Activated gamma-delta T cell (primary cell): ENCODE data around the gene HRK.

Experiments used
- DNase-seq: peaks from one replicate; lab custom pipeline; 2025; lab: John Stamatoyannopoulos, UW
- total RNA-seq, 2 donors: gene quantifications; one replicate each; lab custom pipeline; 2026; lab: John Stamatoyannopoulos, UW

Gene HRK
- total RNA-seq: 0 to 0.20 reads per million in 2 donors

- DNase-seq: no peak
Observed at GRCh38 chr12:116881325-116881876, at the start of gene HRK. Gene HRK (minus strand): TSS chr12:116881441. CDS start chr12:116881307, 134 bp downstream.

- no peak for DNase-seq
Observed at GRCh38 chr12:116929885-116930284, 48.6 kb upstream of the HRK start.

- no peak for DNase-seq
Observed at GRCh38 chr12:116928504-116928903, 47.3 kb upstream of the HRK start.

- no peak for DNase-seq
Observed at GRCh38 chr12:116927244-116927940, 46.2 kb upstream of the HRK start.

GRCh38 chr12:116926283-116927243, 45.3 kb upstream of the HRK start:
- no peak for DNase-seq

- DNase-seq: no peak
Observed at GRCh38 chr12:116924558-116925453, 43.6 kb upstream of the HRK start.

GRCh38 chr12:116922194-116922897, 41.1 kb upstream of the HRK start:
- no peak for DNase-seq

GRCh38 chr12:116920939-116921338, 39.7 kb upstream of the HRK start:
- no peak for DNase-seq

GRCh38 chr12:116919706-116920485, 38.7 kb upstream of the HRK start:
- DNase-seq: no peak

- DNase-seq: no peak
Observed at GRCh38 chr12:116919247-116919661, 38.0 kb upstream of the HRK start.

- no peak for DNase-seq
Observed at GRCh38 chr12:116918464-116918863, 37.2 kb upstream of the HRK start.

GRCh38 chr12:116916714-116917114, 35.5 kb upstream of the HRK start:
- DNase-seq: no peak

GRCh38 chr12:116916122-116916521, 34.9 kb upstream of the HRK start:
- no peak for DNase-seq

GRCh38 chr12:116915326-116915725, 34.1 kb upstream of the HRK start:
- no peak for DNase-seq

GRCh38 chr12:116910645-116911451, 29.6 kb upstream of the HRK start, which contains the start of gene FBXW8:
Gene FBXW8 (plus strand): TSS chr12:116910950. CDS start chr12:116911038, 88 bp downstream.
- peak; percentile 54 for DNase-seq

- DNase-seq: no peak
Observed at GRCh38 chr12:116910280-116910644, 29.0 kb upstream of the HRK start.

- DNase-seq: no peak
Observed at GRCh38 chr12:116906285-116906684, 25.0 kb upstream of the HRK start.

GRCh38 chr12:116903818-116904217, 22.6 kb upstream of the HRK start:
- no peak for DNase-seq

GRCh38 chr12:116901612-116902011, 20.4 kb upstream of the HRK start:
- DNase-seq: no peak
